Neural crest cell (in vitro differentiated cells): ENCODE data around the gene STK35. TPM values are rescaled to one million over a fixed set of nuclear protein-coding genes. Genes with fewer than 3 reads are reported as not detected.
A peak's percentile ranks its signal among the peaks of the same experiment; 100 is the strongest.

Experiments used
- DNase-seq: peaks from one replicate; pipeline ENCODE4 v3.0.0; 2021; ENCODE audit warnings: low read depth, mixed read lengths, low spot score
- H3K27ac Mint-ChIP-seq: one replicate; pipeline ENCODE4 v1.8.0; 2021; ENCODE audit warnings: mild to moderate bottlenecking, mixed read lengths; ENCODE audit not compliant: unreplicated experiment
- H3K27me3 Mint-ChIP-seq: 2 replicates; pipeline ENCODE4 v1.8.0; 2021; ENCODE audit warnings: low read depth, mild to moderate bottlenecking, mixed read lengths
- H3K36me3 Mint-ChIP-seq: 2 replicates; pipeline ENCODE4 v1.8.0; 2021; ENCODE audit warnings: low read depth, mild to moderate bottlenecking, mixed read lengths
- H3K4me1 Mint-ChIP-seq: 2 replicates; pipeline ENCODE4 v1.8.0; 2021; ENCODE audit warnings: mixed read lengths
- H3K4me3 Mint-ChIP-seq: one replicate; pipeline ENCODE4 v1.8.0; 2021; ENCODE audit warnings: mild to moderate bottlenecking, mixed read lengths
- H3K9me3 Mint-ChIP-seq: 2 replicates; pipeline ENCODE4 v1.8.0; 2021; ENCODE audit warnings: mixed read lengths
- CTCF ChIP-seq: fragments of 200-600 bp; sonication (generic); conservative IDR thresholded peaks from 2 replicates; pipeline ENCODE4 v1.5.0; 2021; ENCODE audit warnings: antibody characterized with exemption, mild to moderate bottlenecking
- total RNA-seq: library from RNA; stranded (reverse); gene quantifications from 2 replicates; pipeline ENCODE4 v1.2.1, GENCODE V29; 2021

Gene STK35
- total RNA-seq, 1 donor from 2014 or later: 35.7 TPM

DNA sequence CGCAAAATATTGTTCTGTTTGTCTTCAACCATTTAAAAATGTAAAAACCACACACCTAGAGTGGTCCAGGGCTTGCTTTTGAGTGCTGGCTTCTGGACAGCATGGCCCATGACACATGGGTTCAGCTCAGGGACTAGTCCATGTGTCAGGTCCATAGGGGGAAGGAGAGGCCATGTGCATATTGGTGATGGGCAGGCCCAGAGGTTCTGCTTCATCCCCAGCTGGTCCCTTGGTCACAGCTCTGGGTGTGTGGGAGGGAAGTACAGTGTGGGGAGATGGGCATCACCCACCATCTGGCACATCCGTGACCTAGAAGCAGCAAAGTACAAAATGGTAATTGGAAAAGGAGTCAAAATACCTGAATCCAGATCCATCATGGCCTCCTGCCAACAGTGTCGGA lies 50.7 kb downstream of the STK35 start:
- Mint-ChIP-seq H3K27me3 (no peaks in the 10 kb centered on the region), H3K36me3 (no peaks in the 10 kb centered on the region), H3K4me1 (no peaks in the 10 kb centered on the region), H3K4me3 (no peak overlapping the region), H3K9me3 (no peaks in the 10 kb centered on the region), H3K27ac (no peak overlapping the region)
- no peak for TF ChIP-seq CTCF
- no peak for DNase-seq

GRCh38 chr20:2153326-2153725 lies 51.7 kb downstream of the STK35 start:
- Mint-ChIP-seq H3K4me3 (no peak overlapping the region), H3K9me3 (no peaks in the 10 kb centered on the region), H3K4me1 (no peaks in the 10 kb centered on the region), H3K27me3 (no peaks in the 10 kb centered on the region), H3K27ac (no peak overlapping the region), H3K36me3 (no peaks in the 10 kb centered on the region)
- no peak for TF ChIP-seq CTCF
- no peak for DNase-seq

DNA sequence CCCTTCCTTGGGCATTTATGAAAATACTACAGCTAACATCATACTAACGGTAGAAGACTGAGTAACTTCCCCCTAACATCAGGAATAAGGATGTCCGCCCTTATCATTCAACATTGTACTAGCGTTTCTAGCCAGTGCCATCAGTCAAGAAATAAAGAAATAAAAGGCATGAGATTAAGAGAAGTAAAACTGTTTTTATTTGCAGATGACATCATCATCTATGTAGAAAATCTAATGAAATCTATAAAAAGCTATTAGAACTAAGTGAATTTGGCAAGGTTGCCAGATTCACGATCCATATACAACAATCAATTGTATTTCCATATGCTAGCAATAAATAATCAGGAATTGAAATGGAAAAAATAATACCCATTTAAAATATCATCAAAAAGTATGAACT lies 54.6 kb downstream of the STK35 start:
- Mint-ChIP-seq H3K4me1 (no peaks in the 10 kb centered on the region), H3K27me3 (no peaks in the 10 kb centered on the region), H3K27ac (no peak overlapping the region), H3K36me3 (no peaks in the 10 kb centered on the region), H3K9me3 (no peaks in the 10 kb centered on the region), H3K4me3 (no peak overlapping the region)
- DNase-seq: no peak
- no peak for TF ChIP-seq CTCF

GRCh38 chr20:2156666-2157624 lies 55.3 kb downstream of the STK35 start:
- no peaks in the 10 kb centered on the region for H3K27me3 Mint-ChIP-seq
- H3K4me1 Mint-ChIP-seq: no peaks in the 10 kb centered on the region
- no peak for TF ChIP-seq CTCF
- H3K27ac Mint-ChIP-seq: no peak overlapping the region
- H3K4me3 Mint-ChIP-seq: no peak overlapping the region
- no peaks in the 10 kb centered on the region for H3K9me3 Mint-ChIP-seq
- no peaks in the 10 kb centered on the region for H3K36me3 Mint-ChIP-seq
- no peak for DNase-seq

DNA sequence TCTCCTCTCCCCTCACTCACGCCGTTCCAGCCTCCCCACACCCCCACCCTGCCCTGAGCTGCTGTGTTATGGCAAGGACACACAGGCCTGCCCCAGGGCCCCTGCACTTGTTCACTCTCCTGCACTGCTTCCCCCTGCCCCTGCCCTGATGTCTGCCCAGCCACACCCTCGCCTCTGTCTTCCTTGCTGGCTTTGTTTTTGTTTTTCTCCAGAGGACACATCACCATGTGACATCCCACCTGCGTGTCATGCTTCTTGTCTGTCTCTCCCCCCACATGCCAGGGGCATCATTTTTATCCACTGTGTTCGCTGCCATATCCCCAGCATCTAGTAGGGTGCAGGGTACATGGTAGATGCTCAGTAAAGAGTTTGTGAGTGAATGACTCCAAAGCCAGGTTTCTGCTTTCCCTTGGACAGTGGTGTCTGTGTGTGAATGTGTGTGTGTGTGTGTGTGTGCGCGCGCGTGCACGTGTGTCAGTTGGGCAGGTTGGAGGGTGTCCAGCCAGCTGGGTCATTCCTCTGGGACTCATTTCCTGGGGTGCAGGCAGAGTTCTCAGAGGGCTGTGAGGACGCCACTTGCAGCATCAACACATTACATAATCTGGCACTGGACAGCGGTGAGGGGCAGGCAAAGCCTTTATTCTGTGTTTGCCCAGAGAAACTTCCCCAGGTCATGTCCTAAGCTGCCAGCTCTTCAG lies 60.6 kb downstream of the STK35 start:
- Mint-ChIP-seq H3K27ac (peak overlapping the region; percentile 10), H3K4me3 (no peak overlapping the region), H3K9me3 (no peaks in the 10 kb centered on the region), H3K36me3 (no peaks in the 10 kb centered on the region), H3K27me3 (peaks cover 5% of the 10 kb centered on the region), H3K4me1 (no peaks in the 10 kb centered on the region)
- no peak for TF ChIP-seq CTCF
- DNase-seq: no peak
